Neural progenitor cell (in vitro differentiated cells): ENCODE data around the gene TXNRD1. TPM values are rescaled to one million over a fixed set of nuclear protein-coding genes. Genes with fewer than 3 reads are reported as not detected.

Experiments used
- DNase-seq: peaks from one replicate; pipeline ENCODE4 v3.0.0-alpha.2; 2016; ENCODE audit warnings: low spot score
- H2AFZ ChIP-seq: fragments of 200-600 bp; sonication (generic); replicated peaks from 2 replicates; pipeline ENCODE4 v1.6.1; 2016; ENCODE audit warnings: antibody characterized with exemption
- H3F3A ChIP-seq: fragments of 200-600 bp; sonication (generic); 2 replicates; pipeline ENCODE4 v1.6.1; 2016; ENCODE audit warnings: antibody characterized with exemption, low read depth
- H3K27ac ChIP-seq: fragments of 200-600 bp; sonication (generic); 2 replicates; pipeline ENCODE4 v1.5.1; 2016; ENCODE audit warnings: mild to moderate bottlenecking
- H3K27me3 ChIP-seq: fragments of 200-600 bp; sonication (generic); 2 replicates; pipeline ENCODE4 v1.6.1; 2016; ENCODE audit warnings: mild to moderate bottlenecking, moderate library complexity
- H3K36me3 ChIP-seq: fragments of 200-600 bp; sonication (generic); 2 replicates; pipeline ENCODE4 v1.5.1; 2016
- H3K4me1 ChIP-seq: fragments of 200-600 bp; sonication (generic); 2 replicates; pipeline ENCODE4 v1.6.1; 2016; ENCODE audit warnings: mixed run types
- H3K4me2 ChIP-seq: fragments of 200-600 bp; sonication (generic); 2 replicates; pipeline ENCODE4 v1.6.1; 2016
- H3K4me3 ChIP-seq: fragments of 200-600 bp; sonication (generic); 2 replicates; pipeline ENCODE4 v1.5.1; 2016
- H3K79me2 ChIP-seq: fragments of 200-600 bp; sonication (generic); 2 replicates; pipeline ENCODE4 v1.6.1; 2016; ENCODE audit warnings: low read depth
- H3K9ac ChIP-seq: fragments of 200-600 bp; sonication (generic); 2 replicates; pipeline ENCODE4 v1.6.1; 2016
- H3K9me3 ChIP-seq: fragments of 200-600 bp; sonication (generic); 2 replicates; pipeline ENCODE4 v1.5.1; 2016; ENCODE audit warnings: low read depth
- H4K20me1 ChIP-seq: fragments of 200-600 bp; sonication (generic); 2 replicates; pipeline ENCODE4 v1.6.1; 2016; ENCODE audit warnings: low read depth
- H3K27ac Mint-ChIP-seq: 3 replicates; pipeline ENCODE4 v1.8.0; 2021; ENCODE audit warnings: mixed read lengths
- H3K27me3 Mint-ChIP-seq: 2 replicates; pipeline ENCODE4 v1.8.0; 2022; ENCODE audit warnings: low read depth, mild to moderate bottlenecking, inconsistent platforms, moderate library complexity, mixed read lengths; ENCODE audit not compliant: insufficient read depth
- H3K36me3 Mint-ChIP-seq: 3 replicates; pipeline ENCODE4 v1.8.0; 2021; ENCODE audit warnings: mixed read lengths
- H3K4me1 Mint-ChIP-seq: 3 replicates; pipeline ENCODE4 v1.8.0; 2021; ENCODE audit warnings: mixed read lengths
- H3K4me3 Mint-ChIP-seq: 3 replicates; pipeline ENCODE4 v1.8.0; 2021; ENCODE audit warnings: mild to moderate bottlenecking, moderate library complexity, mixed read lengths
- H3K9me3 Mint-ChIP-seq: 3 replicates; pipeline ENCODE4 v1.8.0; 2020; ENCODE audit warnings: mixed read lengths
- CTCF ChIP-seq: fragments of 200-600 bp; sonication (generic); IDR thresholded peaks from 2 replicates; pipeline ENCODE4 v1.5.1; 2017; ENCODE audit warnings: antibody characterized with exemption, mild to moderate bottlenecking
- EZH2 ChIP-seq: fragments of 200-600 bp; sonication (generic); IDR thresholded peaks from 2 replicates; pipeline ENCODE4 v1.6.1; 2017; ENCODE audit warnings: antibody characterized with exemption, mild to moderate bottlenecking, moderate library complexity
- EZH2phosphoT487 ChIP-seq: fragments of 200-600 bp; sonication (generic); IDR thresholded peaks from 2 replicates; pipeline ENCODE4 v1.6.1; 2017; ENCODE audit warnings: antibody characterized with exemption
- total RNA-seq: library from RNA; depleted of rRNA; stranded (reverse); fragments of >200 nt; gene quantifications from 2 replicates; pipeline ENCODE4 v1.2.3, GENCODE V29; 2015; ENCODE audit warnings: low replicate concordance

TXNRD1 gene
- total RNA-seq, 1 donor from 2014 or later: 99.8 TPM

GRCh38 chr12:104374806-104375205, 159.2 kb downstream of the TXNRD1 start:
- Mint-ChIP-seq H3K4me3 (no peak overlapping the region), H3K4me1 (peaks cover 16% of the 10 kb centered on the region), H3K27me3 (peaks cover 11% of the 10 kb centered on the region), H3K9me3 (peaks cover 8% of the 10 kb centered on the region), H3K36me3 (peaks cover 3% of the 10 kb centered on the region), H3K27ac (no peak overlapping the region)
- H3K79me2 ChIP-seq: no peaks in the 10 kb centered on the region
- TF ChIP-seq EZH2 (no peak), CTCF (no peak), EZH2phosphoT487 (no peak)
- no peaks in the 10 kb centered on the region for H3K27me3 ChIP-seq
- peaks cover 2% of the 10 kb centered on the region for H3K9me3 ChIP-seq
- H3K9ac ChIP-seq: no peak overlapping the region
- H4K20me1 ChIP-seq: no peaks in the 10 kb centered on the region
- no peak overlapping the region for H3K27ac ChIP-seq
- DNase-seq: no peak
- H3K36me3 ChIP-seq: no peaks in the 10 kb centered on the region
- no peak overlapping the region for H3K4me3 ChIP-seq
- H2AFZ ChIP-seq: no peak overlapping the region
- H3F3A ChIP-seq: peaks cover 4% of the 10 kb centered on the region
- peaks cover 14% of the 10 kb centered on the region for H3K4me1 ChIP-seq
- H3K4me2 ChIP-seq: no peak overlapping the region

- H3K9me3 Mint-ChIP-seq: peaks cover 3% of the 10 kb centered on the region
- H3K4me1 Mint-ChIP-seq: peaks cover 16% of the 10 kb centered on the region
- Histone ChIP-seq H3K4me2 (no peak overlapping the region), H3K27ac (no peak overlapping the region), H3K9ac (no peak overlapping the region), H3K79me2 (no peaks in the 10 kb centered on the region), H3K9me3 (no peaks in the 10 kb centered on the region), H3K4me1 (peaks cover 14% of the 10 kb centered on the region), H3K4me3 (no peak overlapping the region), H3K27me3 (no peaks in the 10 kb centered on the region), H3K36me3 (no peaks in the 10 kb centered on the region), H3F3A (peaks cover 4% of the 10 kb centered on the region), H4K20me1 (no peaks in the 10 kb centered on the region), H2AFZ (no peak overlapping the region)
- no peaks in the 10 kb centered on the region for H3K36me3 Mint-ChIP-seq
- TF ChIP-seq EZH2phosphoT487 (no peak), CTCF (no peak), EZH2 (no peak)
- H3K27ac Mint-ChIP-seq: no peak overlapping the region
- H3K4me3 Mint-ChIP-seq: no peak overlapping the region
- no peak for DNase-seq
- peaks cover 11% of the 10 kb centered on the region for H3K27me3 Mint-ChIP-seq
Measured at GRCh38 chr12:104375775-104376174, 160.2 kb downstream of the TXNRD1 start.

- H3K36me3 ChIP-seq: no peaks in the 10 kb centered on the region
- no peak overlapping the region for H3K27ac ChIP-seq
- Mint-ChIP-seq H3K9me3 (peaks cover 3% of the 10 kb centered on the region), H3K36me3 (no peaks in the 10 kb centered on the region), H3K4me1 (peaks cover 13% of the 10 kb centered on the region), H3K27me3 (peaks cover 9% of the 10 kb centered on the region), H3K27ac (peak overlapping the region; percentile 18), H3K4me3 (no peak overlapping the region)
- peak overlapping the region; percentile 31 for H3K4me2 ChIP-seq
- H3K9ac ChIP-seq: no peak overlapping the region
- peaks cover 14% of the 10 kb centered on the region for H3K4me1 ChIP-seq
- no peak overlapping the region for H2AFZ ChIP-seq
- TF ChIP-seq EZH2 (no peak), EZH2phosphoT487 (no peak), CTCF (no peak)
- H4K20me1 ChIP-seq: no peaks in the 10 kb centered on the region
- peak; percentile 59 for DNase-seq
- no peaks in the 10 kb centered on the region for H3K27me3 ChIP-seq
- H3K4me3 ChIP-seq: no peak overlapping the region
- H3K9me3 ChIP-seq: no peaks in the 10 kb centered on the region
- H3F3A ChIP-seq: peaks cover 4% of the 10 kb centered on the region
- H3K79me2 ChIP-seq: no peaks in the 10 kb centered on the region
Measured at GRCh38 chr12:104376650-104377513, 161.3 kb downstream of the TXNRD1 start.
